ENCODE measurements around the gene SCGB3A2. TPM values are rescaled to one million over a fixed set of nuclear protein-coding genes. Genes with fewer than 3 reads are reported as not detected.

The SCGB3A2 gene
- total RNA-seq (2022; extraction: Qiagen RNA extraction; ENCODE audit: low read depth): not detected in 5 replicates

GRCh38 chr5:147878066-147878759 lies at the start of gene SCGB3A2:
SCGB3A2 (plus strand) TSS chr5:147878711; CDS start chr5:147878804, 93 bp downstream.

DNA sequence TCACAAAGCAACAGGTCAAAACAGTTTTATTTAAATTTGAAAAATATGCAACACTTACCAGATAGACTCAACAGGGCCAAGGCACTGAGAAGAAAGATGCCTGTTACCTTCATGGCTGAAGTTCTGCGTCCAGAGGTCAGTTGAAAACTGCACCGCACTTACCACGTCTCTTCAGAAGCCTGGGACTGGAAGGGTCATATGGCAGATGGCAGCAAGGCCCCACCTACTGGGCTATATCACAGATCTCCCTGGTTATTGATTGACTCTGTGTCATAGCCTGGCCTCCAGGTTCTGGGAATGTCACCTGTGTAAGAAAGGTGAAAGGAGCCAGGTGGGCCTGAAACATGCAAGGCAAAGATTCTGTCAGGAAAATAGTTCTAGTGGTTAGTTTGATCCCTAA lies 47.0 kb upstream of the SCGB3A2 start, which contains the start of gene SPINK1:
Gene SPINK1, minus strand, starts transcription at position 207 of the 400 bp plus-strand sequence. Its CDS starts 94 bp downstream, at position 113.

DNA sequence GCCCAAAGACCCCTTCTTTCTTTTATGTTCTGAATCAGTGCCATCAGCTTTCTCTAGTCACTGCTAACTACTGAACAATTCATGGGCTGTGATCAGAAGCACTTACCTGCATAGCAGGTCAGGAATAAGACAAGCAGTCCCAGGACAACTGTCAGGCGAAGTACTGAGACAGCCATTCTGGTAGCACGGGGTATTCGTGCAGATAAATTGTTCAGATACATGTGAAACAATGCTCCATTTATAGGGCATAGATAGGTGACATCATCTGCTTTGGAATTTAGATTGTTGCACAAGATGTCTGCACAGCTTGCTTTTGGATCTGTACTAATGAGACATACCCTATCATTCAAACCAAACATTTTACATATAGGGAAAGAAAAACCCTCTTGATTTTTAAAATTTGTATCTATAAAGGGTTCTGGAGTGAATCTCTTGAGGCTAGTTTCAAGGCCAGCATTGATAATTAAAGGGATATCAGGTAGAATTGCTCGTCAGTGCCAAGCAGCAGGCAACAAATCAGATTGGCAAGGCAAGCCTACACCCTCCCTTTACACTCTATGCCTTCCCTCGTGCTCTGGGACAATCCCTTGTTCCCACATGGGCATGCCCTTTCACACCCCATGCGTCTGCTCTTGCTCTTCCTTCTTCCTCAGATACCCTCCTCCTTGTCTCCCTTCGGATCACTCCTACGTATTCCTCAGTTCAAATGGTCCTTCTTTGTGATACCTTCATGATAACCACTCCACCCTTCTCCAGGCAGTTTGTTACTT lies 28.0 kb downstream of the SCGB3A2 start, which contains the start of gene C5orf46:
Gene C5orf46, minus strand, starts transcription at position 213 of the 770 bp plus-strand sequence. Its CDS starts 37 bp downstream, at position 176.

Other genes starting within 250 kb of the SCGB3A2 start
- not detected in 5 replicates for gene JAKMIP2, start 96.0 kb upstream of the SCGB3A2 start, total RNA-seq (2022; extraction: Qiagen RNA extraction; ENCODE audit: low read depth)
- 0.57 to 1.9 TPM (median 0.92 TPM) in 4 of 5 replicates, not detected in the other for gene SPINK1, start 47.0 kb upstream of the SCGB3A2 start, total RNA-seq (2022; extraction: Qiagen RNA extraction; ENCODE audit: low read depth)
- not detected in 5 replicates for gene C5orf46, start 27.8 kb downstream of the SCGB3A2 start, total RNA-seq (2022; extraction: Qiagen RNA extraction; ENCODE audit: low read depth)
- not detected in 5 replicates for gene SPINK5, start 185.3 kb downstream of the SCGB3A2 start, total RNA-seq (2022; extraction: Qiagen RNA extraction; ENCODE audit: low read depth)